Choroid plexus epithelial cell (primary cell): ENCODE measurements around the gene FAM20A.

Experiments
- DNase-seq: peaks from one replicate; pipeline ENCODE4 v3.0.0-alpha.2; 2010; ENCODE audit warnings: low read depth
- H3K4me3 ChIP-seq: 2 replicates; pipeline ENCODE4 v1.5.1; 2011; ENCODE audit warnings: low read depth, mild to moderate bottlenecking, control low read depth, low read length, moderate library complexity
- CTCF ChIP-seq: conservative IDR thresholded peaks from 2 replicates; pipeline ENCODE4 v1.5.1; 2011; ENCODE audit warnings: low read depth, mild to moderate bottlenecking, control low read depth, inconsistent platforms, low read length, moderate library complexity

FAM20A gene

DNA sequence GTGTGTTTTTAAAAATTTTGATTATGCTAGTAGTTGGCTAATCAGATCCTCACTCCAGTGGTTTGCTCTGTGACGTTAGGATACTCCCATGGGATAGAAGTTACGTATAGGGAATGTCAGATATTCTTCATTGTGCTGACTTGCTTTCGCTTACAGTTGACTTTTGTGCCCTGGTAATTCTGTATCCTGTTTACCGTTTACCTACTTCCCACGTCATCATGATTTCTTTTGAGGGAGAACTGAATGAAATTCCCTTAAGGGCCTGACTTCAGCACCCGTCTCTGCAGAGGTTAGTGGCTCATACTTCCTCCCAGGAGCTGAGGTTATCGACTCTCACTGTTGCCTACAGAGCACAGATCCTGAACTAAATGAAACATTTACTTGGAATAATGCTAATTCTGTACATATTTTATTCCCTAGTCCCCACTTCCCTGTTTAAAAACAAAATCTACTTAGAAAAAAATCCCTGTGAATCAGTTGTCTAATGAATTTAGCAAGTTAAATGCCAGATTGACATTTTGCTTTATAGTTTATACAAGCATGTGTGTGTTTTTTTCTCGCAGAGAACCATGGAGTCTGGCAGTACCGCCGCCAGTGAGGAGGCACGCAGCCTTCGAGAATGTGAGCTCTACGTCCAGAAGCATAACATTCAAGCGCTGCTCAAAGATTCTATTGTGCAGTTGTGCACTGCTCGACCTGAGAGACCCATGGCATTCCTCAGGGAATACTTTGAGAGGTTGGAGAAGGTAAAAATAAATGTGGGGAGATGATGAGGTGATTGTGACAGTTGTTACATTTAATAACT is 86.1 kb downstream of the FAM20A start:
- peak overlapping the region; percentile 66 for H3K4me3 ChIP-seq
- DNase-seq = peak; percentile 85
- TF ChIP-seq CTCF = no peak

DNA sequence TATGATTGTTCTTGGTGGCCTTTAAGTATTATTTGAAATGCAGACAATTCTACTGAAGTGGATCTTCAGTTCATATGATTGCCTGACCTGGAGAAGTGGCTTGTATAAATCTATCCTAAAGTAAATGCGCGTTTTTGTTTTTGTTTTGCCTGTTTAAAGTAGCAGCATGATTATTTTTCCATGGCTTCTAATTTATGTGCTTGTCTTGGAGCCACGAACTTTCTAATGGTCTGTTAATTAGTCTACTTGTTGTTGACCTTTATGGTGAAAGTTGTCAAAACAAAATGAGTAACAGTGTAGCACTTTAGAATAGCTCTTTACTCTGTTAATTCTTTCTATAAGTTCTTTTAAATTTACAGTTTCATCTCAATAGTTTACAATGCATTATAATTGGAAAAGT is 87.2 kb downstream of the FAM20A start:
- TF ChIP-seq CTCF = no peak
- H3K4me3 ChIP-seq = peak overlapping the region; percentile 66
- no peak for DNase-seq

DNA sequence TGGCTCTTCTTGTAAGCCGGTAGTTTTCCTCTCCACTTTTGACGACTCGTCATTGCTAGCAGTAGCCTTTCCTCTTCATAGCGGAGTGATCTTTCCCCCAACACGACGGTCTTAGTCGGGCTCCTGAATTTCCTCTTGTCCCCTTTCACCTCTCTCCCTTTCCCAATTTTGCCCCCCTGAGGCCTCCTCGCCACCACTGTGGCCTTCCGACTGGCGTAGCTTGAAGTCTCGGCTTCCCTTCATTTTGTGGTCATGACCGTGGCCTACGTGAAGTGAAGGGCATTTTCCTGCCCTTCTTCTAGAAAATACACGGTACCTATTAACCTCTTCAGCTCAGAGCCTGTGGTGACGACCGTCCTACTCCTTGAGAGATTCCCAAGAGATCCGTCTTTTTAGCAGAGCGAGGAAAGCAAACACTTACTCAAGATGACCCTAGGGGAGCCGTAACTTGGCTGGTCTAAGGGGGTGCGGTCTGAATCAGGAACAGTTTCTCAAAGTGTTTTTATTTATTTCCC is 88.2 kb downstream of the FAM20A start:
- no peak for TF ChIP-seq CTCF
- peak overlapping the region; percentile 66 for H3K4me3 ChIP-seq

GRCh38 chr17:68512247-68512959 is 88.8 kb downstream of the FAM20A start, which contains the start of gene PRKAR1A:
Gene PRKAR1A, plus strand, starts transcription at chr17:68512430. Its CDS starts 2,970 bp downstream, at chr17:68515400.
- peak; percentile 97 for DNase-seq
- peak within 1 kb of the TSS; percentile 66 for H3K4me3 ChIP-seq
- no peak for TF ChIP-seq CTCF

More for the DNA sequence above, 88.2 kb downstream of the FAM20A start:
- DNase-seq = peak; percentile 59

DNA sequence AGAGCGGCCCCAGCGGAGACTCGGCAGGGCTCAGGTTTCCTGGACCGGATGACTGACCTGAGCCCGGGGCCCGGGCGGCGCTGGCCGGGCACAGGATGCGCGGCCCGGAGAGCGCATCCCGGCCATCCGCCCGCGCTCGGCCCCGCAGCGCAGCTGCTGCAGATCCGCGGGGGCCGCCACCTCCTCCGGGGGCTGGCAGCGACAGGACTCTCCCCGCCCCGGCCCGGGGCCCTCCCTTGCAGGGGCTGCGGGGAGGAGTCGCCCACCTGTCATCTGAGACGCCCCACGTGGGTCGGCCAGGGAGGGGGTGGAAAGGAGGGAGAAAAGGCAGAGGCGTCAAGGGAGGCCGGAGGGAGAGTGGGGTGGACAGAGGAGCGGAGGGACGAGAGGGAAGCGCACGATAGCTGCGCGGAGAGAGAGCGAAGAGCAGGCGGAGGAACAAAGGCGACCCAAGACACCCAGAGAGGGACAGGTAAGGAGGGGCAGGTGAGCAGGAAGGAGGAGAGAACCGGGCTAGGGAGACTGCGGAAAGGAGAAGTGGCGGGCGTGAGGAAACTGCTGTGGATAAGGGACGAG is 89.4 kb downstream of the FAM20A start:
- no peak for TF ChIP-seq CTCF
- peak; percentile 78 for DNase-seq
- H3K4me3 ChIP-seq = peak overlapping the region; percentile 66

- peak overlapping the region; percentile 66 for H3K4me3 ChIP-seq
- peak; percentile 18 for TF ChIP-seq CTCF
- no peak for DNase-seq
Observed at GRCh38 chr17:68511254-68511670, 89.9 kb downstream of the FAM20A start.
